NOMO-1 treated with dmso at 0.1 percent for 144 hours (cell line): Measurements from ENCODE around the gene DHRS4L2.
"Not testable (repeated sequence)": the region's sequence is repeated elsewhere in the genome, so short reads cannot be mapped to it uniquely, and the experiment has no call there.

Experiments
- DNase-seq: peaks from one replicate; lab custom pipeline; 2025; ENCODE audit not compliant: unreplicated experiment; lab: John Stamatoyannopoulos, UW

DHRS4L2 gene

GRCh38 chr14:23970283-23970659, 18.5 kb upstream of the DHRS4L2 start:
- DNase-seq = not testable (repeated sequence)

DNA sequence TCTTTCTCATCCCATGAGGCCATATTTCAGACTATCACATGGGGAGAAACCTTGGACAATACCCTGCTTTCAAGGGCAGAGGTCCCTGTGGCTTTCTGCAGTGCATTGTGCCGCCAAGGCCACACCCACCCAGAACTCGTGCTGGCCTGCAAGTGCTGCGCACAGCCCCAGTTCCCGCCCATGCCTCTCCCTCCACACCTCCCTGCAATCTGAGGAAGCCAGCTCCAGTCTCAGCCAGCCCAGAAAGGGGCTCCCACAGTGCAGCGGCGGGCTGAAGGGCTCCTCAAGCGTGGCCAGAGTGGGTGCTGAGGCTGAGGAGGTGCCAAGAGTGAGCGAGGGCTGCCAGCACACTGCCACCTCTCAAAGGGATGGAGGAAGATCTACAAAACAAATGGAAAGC, 15.6 kb upstream of the DHRS4L2 start:
- DNase-seq = not testable (repeated sequence)

DNA sequence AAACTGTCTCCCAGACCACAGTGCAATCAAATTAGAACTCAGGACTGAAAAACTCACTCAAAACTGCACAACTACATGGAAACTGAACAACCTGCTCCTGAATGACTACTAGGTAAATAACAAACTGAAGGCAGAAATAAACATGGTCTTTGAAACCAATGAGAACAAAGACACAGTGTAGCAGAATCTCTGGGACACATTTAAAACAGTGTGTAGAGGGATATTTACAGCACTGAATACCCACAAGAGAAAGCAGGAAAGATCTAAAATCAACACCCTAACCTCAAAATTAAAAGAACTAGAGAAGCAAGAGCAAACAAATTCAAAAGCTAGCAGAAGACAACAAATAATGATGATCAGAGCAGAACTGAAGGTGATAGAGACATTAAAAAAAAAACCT, 14.7 kb upstream of the DHRS4L2 start:
- not testable (repeated sequence) for DNase-seq

- not testable (repeated sequence) for DNase-seq
These were observed 11.5 kb upstream of the DHRS4L2 start for GRCh38 chr14:23977208-23977607.

- DNase-seq = not testable (repeated sequence)
These were observed 6.5 kb upstream of the DHRS4L2 start for GRCh38 chr14:23981951-23982813.

DNA sequence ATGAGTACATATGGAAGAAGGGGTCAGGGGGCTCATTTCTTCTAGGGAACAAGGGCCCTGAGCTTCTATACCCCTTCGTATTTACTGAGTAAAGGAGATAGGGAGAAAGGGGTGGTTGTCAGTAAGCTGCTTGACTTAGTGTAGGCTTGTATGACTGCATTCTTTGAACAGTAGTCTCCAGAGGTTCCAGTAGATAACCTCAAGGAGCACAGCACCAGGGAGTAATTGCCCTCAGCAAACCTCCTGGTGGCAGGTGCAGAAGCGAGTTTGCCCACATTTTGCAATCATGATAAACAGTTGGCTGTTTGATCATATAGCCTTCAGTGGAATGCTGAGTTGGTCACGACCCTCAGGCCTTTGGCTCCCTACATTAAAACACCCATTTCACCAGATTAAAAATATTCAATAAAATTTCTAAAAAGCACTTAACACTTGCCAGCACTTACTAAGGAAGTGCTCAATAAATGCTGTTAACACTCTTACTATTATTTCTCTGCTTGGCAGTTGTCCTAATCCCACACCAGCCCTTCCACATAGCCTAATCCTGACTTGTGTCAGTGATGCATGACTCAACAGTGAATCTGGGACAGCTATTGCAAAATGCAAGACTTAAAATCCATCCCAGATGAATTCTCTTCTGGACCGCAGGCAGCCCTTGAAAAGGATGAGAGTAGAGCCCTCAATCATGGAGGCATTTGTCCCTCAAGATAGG, 3.7 kb upstream of the DHRS4L2 start:
- DNase-seq = no peak

GRCh38 chr14:23988223-23988606, 514 bp upstream of the DHRS4L2 start:
- DNase-seq = not testable (repeated sequence)

GRCh38 chr14:23989734-23990445, 1.2 kb downstream of the DHRS4L2 start:
- DNase-seq = not testable (repeated sequence)

GRCh38 chr14:23990961-23991360, 2.2 kb downstream of the DHRS4L2 start:
- not testable (repeated sequence) for DNase-seq

DNA sequence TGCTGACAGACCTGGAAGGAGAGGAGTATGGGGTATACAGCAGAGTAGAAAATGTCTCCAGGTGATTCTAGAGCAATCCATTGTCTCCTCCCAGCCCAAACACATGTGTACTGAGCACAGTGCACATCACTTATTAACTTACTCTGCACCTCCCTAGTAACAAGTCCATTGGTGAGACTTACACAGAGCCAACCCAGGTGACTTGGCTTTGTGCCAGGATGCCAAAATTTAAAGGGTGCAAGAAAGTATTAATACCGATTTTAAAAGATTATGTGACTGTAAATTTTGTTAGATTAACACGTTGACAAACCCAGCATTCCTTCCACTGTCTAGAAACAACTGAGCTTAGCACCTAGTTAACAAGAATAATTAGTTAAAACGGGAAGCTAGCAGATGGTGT, 4.3 kb downstream of the DHRS4L2 start:
- DNase-seq = not testable (repeated sequence)

- DNase-seq = not testable (repeated sequence)
These were observed 7.3 kb downstream of the DHRS4L2 start for GRCh38 chr14:23996009-23996408.

- DNase-seq = not testable (repeated sequence)
These were observed 8.1 kb downstream of the DHRS4L2 start for GRCh38 chr14:23996825-23997224.

DNA sequence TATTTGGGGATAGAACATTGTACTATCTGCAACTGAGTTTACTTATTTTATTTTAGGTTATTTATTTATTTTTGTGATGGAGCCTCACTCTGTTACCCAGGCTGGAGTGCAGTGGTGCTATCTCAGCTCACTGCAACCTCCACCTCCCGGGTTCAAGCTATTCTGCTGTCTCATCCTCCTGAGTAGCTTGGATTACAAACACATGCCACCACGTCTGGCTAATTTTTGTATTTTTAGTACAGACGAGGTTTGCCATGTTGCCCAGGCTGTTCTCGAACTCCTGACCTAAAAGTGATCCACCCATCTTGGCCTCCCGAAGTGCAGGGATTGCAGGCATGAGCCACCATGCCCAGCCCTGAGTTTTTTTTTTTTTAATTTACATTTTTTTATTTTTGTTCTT, 10.9 kb downstream of the DHRS4L2 start:
- not testable (repeated sequence) for DNase-seq

GRCh38 chr14:24001078-24001477, 12.3 kb downstream of the DHRS4L2 start:
- DNase-seq = not testable (repeated sequence)

GRCh38 chr14:24001679-24002078, 12.9 kb downstream of the DHRS4L2 start:
- DNase-seq = peak; percentile 57

- DNase-seq = not testable (repeated sequence)
These were observed 17.7 kb downstream of the DHRS4L2 start for GRCh38 chr14:24006471-24006816.

DNA sequence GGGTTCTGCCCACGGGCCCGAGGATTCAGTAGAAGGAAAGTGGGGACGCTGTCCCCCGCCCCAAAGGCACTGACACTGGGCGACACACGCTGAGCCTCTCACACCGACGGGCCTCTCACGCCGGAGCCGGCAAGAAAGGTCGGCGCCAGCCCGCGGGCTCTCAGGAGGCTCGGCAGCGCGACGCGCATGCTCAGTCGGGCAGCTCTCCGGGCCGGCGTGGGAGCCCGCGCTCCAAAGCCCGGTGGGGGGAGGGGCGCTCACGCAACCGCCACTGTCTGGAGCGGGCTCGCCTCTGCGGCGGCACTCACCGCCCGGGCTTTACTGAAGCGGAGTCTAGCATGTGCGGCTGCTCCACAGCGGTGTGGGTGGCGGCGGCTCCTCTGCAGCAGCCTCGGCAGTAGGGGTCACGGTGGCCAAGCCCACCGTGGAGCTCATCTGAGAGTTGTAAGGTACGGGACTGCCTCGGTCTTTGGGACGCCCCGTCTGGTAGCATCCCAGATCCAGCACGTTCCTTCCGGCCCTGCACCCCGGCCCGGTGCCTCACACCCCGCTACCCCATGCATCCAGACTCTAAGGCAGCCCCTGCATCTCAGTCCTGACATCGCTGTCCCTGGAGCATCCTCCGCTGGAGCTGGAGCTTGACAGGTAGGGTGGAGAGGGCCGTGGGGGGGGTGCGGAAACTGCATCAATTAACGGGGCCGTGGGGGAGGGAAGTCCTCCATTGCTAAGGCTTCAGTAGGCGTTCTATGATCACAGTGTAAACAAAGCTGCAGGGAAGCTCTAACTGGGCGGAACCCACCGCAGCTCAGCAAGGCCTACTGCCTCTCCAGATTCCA, 18.3 kb downstream of the DHRS4L2 start:
- not testable (repeated sequence) for DNase-seq

DNA sequence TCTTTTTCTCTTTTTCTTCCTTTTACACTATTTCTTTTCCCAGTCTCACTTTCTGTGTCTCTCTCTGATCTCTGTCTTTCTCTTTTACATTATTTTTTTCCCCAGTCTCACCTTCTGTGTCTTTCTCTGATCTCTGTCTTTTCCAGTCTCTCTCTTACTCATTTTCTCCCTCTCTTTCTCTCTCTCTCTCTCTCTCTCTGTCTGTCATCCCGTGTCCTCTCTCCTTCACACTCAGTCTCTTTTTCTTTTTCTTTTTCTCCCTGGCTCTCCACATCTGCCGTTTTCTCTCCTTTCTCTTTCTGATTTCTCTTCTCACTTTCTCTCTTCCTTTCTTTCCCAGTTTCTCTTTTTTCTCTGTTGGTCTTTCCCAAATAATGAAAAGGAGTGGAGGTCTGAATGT, 22.3 kb downstream of the DHRS4L2 start:
- no peak for DNase-seq

- DNase-seq = not testable (repeated sequence)
These were observed 24.1 kb downstream of the DHRS4L2 start for GRCh38 chr14:24012726-24013273.
